Left forelimb (tissue), 1 donor: Measurements from ENCODE around the gene DAZAP1.

Experiments used
- DNase-seq: peaks from one replicate; pipeline ENCODE4 v3.0.0-alpha.2; 2018; ENCODE audit warnings: low spot score

DAZAP1 gene

DNA sequence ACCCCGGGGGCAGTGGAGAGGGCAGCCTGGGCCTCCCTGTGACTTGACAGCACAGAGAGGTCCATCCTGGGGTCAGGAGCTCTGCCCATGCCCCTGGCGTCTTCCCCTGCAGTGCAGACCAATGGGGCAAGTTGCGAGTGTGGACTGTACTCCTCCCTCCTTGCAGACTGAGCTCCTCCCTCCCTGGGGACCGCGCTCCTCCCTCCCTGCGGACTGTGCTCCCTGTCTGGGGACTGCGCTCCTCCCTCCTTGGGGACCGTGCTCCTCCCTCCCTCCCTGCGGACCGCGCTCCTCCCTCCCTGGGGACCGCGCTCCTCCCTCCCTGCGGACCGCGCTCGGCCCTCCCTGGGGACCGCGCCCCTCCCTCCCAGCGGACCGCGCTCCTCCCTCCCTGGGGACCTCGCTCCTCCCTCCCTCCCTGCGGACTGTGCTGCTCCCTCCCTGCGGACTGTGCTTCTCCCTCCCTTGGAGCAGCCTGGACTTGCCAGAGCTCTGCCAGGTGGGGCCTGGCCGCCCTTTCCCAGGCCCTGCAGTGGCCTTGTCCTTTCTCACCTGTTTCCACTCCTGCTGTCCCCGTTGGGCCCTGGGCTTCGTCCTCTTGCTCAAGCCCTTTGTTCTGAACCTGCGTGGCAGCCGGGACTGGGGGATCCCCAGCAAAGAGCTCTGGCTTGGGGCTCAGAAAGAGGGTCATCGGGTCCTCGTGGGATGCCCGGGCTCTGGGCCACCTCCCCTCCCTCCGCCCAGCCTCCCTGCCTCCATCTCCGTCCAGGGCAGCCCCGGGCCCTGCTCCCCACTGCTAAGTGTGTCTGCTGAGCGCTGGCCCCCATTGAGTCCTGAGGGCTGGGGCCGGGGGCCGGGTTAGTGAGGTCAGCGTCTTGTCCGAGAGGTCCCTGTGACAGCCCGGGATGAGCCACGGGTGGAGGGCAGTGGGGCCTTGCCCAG lies 12.9 kb upstream of the DAZAP1 start:
- DNase-seq, result no peak

DNA sequence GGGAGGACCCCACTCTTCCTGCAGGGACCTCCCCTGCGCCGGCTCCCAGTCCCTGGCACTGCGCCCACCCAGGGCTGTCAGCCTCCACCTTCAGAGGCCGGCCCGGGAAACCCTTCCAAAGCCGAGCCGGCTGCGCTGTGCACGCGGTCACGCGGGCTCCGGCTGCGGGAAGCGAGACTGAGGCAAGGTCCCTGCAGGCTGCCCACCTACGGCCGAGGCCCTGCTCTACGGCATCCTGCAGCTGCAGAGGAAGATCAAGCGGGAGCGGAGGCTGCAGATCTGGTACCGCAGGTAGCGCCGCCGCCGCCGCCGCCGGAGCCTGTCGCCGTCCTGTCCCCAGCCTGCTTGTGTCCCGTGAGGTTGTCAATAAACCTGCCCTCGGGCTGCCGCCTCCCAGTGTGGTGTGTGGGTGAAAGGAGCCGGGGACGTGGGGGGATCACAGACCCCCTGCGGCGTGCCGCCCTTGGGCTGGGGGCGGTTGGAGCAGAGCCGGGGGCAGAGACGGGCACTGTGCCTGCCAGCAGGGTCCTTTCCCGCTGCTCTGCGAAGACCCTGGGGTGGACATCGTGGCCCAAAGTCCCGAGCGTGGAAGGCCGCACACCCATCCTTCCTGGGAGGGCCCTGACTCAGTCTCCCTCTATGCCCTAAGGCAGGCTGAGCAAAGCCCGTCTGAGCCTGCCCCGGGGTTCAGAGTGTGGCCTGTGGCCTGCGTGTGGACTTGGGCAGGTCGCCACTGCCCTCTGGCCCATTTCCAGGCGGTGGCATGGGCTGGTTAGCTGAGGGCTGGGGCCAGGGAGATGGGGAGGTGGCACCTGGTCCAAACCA lies 12.0 kb upstream of the DAZAP1 start:
- no peak for DNase-seq

DNA sequence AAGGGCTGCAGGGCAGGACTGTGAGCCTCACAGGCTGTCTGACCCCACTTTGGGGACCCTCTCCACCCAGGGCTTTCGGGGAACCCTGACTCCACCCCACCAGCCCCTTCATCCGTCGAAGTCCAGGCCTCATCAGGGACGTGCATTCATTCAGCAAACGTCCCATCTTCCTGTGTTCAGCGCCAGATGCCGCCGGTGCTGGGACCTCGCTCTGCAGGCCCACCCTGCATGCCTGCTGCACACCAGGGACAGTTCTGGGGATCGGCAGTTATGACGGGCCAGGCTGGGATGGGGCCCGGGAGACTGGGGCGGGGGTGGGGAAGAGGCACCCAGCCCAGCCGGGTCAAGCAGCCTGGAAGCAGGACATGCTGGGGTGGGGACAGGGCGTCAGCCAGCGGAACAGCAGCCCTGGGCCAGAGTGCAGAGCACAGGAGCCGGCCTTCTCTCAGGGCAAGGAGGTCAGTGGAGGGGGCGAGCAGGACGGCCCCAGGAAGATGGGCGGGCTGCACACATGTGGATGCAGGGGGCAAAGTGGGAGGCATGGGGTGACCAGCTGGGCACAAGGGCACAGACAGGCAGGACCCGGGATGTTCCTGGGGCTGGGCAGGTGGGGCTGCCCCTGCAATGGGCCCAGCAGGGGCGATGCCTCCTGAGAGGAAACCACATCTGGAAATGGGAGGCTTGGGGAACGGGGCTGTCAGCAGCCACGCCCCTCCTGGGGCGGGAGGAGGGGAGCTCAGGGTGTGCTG lies 11.2 kb upstream of the DAZAP1 start:
- DNase-seq, result no peak

DNA sequence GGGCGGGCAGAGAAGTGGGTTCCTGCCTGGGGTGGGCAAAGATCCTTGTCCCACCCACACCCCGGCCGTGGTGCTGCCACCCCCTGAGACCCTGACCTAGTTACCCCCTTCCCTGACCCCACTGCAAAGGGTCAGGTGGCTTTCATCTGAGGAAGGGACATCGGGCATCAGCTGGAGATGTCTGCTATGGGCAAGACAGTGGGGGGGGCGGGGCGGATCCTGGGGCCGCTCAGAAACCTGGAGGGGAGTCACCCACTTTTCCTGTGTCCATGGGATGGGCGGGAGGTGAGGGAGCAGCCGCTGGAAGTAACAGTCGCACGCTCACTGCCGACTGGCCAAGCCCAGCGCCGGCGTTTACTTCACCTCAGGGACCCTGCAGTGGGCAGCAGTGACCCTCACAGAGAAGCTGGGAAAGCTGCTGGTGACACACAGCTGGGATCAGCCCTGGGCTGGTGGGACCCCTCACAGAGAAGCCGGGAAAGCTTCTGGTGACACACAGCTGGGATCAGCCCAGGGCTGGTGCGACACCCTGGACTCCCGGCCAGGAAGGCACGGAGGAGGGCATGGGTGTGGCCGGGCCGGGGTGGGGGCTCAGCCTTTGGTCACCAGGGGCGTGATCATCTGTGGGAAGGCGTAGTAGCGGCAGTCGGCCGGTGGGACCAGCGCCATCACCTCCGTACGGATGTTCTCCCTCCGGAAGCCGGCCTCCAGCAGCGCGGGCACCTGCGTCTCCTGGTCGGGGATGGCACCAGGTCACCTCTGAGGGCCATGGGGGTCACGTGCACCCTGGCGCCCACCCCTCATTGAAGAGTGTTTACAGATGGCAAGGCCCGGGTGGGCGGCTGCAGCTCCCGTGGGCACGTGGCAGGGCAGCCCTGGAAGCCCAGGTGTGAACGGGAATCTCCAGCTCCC lies 10.4 kb upstream of the DAZAP1 start:
- no peak for DNase-seq

DNA sequence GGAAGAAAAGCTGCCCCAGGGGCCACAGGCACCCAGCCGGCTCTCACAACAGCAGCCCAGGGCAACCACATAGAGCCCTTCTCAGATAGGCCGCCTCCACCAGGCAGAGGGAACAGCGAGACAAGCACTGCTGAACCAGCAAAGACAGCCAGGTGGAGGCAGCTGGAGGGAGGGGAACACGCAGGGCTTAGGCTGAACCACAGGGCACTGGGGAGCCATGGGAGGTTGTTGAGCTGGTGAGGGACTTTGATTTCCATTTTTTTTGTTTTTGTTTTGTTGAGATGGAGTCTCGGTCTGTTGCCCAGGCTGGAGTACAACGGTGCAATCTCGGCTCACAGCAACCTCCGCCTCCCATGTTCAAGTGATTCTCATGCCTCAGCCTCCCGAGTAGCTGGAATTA lies 9.5 kb upstream of the DAZAP1 start:
- DNase-seq, result no peak

DNA sequence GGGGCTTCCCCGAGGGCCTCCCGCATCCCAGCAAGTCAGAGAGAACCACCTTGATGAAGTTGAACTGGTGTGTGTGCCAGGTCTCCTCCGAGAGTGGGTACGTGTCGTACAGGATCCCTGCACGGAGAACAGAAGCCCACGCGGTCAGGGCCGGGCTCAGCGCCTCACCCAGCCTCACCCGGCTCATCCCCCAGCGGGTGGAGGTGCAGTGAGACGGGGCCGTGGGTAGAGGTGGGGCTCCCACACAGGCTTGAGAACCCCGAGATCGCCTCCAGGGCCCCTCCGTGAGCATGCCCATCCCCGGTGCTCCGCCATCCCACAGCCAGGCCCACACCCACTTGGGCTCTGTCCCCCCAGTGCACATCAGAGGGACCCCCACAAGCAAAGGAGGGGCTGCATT lies 8.3 kb upstream of the DAZAP1 start:
- DNase-seq, result no peak

DNA sequence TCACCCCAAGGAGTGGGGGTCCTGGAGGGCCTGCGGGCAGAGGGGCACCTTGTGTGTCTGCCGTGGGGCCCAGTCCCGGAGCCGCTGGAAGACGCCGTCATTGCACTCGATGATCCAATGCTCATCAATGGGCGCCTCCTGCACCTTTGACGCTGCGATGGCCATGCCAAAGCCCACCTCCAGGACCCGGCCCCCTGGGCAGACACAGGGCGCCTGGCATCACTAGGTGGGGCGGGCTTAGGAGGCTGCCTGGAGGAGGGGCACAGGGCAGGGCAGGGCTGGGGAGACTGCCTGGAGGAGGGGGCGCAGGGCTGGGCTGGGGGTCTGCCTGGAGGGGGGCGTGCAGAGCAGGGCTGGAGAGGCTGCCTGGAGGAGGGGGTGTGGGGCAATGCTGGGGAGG lies 7.6 kb upstream of the DAZAP1 start:
- DNase-seq, result no peak

DNA sequence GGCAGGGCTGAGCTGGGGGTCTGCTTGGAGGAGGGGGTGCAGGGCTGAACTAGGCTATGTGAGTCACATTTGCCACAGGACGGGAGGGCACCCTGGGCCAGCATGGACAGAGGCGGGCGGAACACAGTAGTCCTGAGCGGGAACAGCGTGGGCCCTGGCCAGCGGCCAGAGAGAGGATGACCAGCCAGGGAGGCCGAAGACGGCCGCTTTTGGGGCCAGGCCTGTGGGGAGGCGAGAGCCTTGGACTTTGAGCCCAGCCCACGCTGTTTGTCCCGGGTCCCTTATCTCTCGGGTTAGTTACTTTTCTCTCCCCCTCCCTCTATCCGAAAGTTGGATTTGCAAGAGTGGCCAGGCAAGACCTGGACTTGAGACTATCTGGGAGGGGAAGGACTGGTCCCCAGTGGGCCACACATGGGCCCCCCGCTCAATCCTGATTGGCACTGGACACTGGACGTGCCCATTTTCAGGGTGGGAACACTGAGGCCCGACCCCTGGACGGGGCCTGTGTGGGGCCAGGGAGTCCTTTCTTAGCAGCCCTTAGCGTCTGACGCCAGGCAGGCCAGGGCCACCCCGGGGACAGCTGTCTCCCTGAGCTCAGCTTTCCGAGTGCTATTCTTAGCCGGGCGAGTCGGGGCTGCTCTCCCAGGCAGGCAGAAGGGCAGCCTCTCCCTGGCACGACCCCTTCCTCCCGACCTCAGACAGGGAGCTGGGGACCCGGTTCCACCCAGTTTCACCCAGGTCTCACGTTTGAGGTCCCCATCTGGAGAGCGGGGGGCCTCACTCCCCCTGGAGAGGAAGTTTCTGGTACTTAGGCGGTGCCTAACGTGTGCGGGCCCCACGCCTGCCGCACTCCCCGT lies 6.9 kb upstream of the DAZAP1 start:
- no peak for DNase-seq

DNA sequence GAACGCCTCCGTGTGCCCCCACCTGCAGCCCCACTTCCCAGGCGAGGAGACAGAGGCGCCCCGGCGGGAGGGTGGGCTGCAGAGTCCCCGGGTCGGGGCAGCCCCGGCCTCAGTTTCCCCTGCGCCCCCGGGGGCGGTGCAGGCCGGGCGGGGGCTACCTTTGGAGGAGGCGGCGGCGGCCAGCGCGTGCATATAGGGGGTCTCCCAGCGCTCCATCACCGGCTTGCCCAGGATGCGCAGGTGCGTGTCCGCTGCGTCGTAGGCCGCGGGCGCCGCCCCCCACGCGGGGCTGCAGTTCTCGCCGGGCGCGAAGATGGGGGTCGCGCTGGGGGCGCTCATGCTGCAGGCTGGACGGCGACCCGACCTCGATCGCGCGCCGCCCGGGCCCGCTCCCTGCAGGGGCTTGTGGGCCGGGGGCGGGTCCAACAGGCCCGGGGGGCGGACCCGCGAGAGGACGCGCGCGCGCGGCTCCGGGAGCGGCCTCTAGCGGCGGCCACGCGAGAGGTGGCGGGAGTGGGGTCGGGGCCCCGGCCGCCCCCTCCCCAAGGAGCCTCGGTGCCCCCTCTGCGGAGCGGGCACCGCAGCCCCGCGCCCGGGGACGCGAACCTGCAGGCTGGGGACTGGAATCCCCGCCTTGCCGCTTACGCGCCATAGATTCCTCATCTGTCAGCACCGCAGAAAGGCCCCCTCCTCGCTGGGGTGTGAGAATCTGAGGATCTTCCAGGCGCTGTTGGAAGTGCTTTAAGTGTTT lies 6.1 kb upstream of the DAZAP1 start, which contains the start of gene GAMT:
GAMT (minus strand) TSS at position 405 of the 751 bp plus-strand sequence; CDS start at position 339, 66 bp downstream.
- DNase-seq, result peak; percentile 81

DNA sequence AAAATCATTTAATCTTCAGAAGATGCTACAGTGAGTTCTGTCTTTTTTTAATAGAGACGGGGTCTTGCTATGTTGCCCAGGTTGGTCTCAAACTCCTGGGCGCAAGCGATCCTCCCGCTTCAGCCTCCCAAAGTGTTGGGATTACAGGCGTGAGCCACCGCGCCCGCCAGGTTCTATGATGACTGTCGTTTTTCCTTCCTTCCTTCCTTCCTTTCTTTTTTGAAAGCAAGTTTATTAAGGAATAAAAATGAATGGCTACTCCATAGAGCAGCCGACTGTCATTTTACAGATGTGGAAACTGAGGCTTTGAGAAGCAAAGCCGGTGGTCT lies 5.5 kb upstream of the DAZAP1 start:
- DNase-seq, result no peak

DNA sequence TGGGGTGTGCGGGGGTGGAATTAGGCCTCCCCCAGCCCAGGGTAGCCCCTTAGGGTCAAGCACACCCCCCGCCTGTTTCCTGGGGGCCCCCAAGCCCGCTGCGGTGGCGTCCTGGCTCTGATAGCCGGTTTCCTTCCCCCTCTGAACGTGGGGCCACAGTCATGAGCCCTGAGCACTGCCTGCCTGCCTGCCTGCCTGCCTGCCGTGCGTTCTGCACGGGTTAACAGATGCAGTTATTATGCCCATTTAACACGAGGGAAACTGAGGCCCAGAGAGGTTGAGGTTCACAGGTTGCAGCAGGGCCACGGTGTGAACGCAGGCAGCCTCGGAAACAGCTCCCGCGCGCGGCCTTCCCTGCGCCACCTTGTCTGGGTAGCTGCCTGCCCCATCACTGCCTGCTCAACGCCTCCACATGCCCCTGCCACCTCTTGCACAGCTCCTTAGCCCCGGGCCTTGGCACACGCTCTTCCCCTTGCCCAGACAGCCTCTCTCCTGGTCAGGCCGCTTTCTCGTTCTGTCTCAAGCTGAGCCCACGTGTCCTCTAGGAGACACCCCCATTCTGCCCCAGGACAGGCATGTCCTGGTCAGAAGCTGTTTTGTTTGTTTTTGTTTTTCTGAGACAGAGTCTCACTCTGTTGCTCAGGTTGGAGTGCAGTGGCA lies 4.8 kb upstream of the DAZAP1 start:
- no peak for DNase-seq

DNA sequence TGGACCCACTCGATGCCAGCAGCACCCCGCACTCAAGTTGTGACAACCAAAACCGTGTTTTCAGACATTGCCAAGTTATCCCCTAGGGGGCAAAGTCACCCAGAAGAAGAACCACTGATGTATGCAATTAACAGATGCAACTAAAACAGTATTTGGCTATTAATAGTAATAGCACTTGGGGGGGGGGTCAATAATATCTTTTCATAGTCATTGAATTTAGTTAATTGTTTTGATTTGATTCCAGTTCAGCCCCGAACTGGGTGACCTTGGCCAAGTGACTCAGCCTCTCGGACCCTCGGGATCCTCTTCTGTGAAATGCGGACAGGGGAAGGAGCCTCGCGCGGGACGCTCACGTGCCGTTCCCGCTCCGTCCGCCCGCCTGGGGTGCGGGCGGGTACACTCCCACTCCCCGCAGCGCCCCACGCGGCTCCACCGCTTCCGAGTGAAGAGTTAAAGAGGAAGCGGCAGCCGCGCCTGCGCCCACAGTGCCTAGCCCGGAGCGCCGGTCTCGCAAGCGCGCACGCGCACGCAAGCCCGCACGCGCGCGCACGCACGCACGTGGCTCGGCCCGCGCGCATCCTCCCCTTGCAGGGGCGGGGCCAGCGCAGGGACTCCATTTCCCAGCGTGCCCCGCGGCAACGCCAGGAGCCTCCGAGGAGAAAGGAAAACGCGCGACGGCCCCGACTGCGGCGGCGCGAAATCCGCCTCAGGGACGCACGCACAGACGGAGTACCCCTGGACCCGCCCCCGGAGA lies 435 bp upstream of the DAZAP1 start:
- DNase-seq, result peak; percentile 100

DNA sequence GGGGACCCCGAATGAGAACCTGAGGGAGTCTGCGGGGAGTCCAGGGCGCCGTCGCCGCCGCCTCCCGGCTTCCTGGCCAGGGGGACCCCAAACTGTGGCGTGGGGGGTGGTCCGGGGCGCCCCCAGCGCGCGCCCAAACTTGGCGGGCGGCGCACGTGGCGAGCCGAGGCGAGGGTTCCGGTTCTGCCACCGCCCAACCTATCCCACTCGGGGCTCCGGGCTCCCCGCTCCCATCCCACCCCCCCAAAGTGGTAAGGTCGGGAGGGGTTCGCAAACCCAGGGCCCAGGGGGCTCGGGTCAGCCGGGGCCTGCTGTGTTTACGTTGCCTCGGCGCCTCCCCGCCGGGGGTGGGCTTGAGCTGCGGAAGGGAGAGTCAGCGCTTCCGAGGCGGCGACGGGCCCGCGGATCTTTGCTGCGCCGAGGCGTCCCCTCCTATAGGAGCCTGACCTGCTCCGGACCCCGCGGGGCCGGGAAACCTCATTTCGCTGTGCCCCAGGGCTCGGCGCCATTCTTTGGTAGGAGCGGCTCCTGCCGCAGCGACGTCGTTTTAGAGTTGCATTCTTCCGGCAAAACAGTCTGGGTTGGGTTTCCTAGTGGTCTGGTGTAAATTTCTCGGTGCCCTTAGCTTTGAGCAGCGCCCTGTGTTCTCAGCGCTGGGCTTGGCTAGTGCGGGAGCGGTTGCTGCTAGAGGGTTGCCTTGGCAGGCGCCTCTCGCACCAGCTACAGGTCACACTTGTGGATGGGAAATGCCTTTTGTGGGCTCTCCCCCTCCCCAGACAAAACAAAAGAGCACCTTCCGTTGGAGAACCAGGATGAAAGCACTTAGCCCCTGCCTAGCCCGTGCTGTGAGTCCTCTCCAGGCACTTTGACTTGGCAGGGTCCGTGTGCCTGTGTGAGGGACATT lies 1.2 kb downstream of the DAZAP1 start:
- no peak for DNase-seq

DNA sequence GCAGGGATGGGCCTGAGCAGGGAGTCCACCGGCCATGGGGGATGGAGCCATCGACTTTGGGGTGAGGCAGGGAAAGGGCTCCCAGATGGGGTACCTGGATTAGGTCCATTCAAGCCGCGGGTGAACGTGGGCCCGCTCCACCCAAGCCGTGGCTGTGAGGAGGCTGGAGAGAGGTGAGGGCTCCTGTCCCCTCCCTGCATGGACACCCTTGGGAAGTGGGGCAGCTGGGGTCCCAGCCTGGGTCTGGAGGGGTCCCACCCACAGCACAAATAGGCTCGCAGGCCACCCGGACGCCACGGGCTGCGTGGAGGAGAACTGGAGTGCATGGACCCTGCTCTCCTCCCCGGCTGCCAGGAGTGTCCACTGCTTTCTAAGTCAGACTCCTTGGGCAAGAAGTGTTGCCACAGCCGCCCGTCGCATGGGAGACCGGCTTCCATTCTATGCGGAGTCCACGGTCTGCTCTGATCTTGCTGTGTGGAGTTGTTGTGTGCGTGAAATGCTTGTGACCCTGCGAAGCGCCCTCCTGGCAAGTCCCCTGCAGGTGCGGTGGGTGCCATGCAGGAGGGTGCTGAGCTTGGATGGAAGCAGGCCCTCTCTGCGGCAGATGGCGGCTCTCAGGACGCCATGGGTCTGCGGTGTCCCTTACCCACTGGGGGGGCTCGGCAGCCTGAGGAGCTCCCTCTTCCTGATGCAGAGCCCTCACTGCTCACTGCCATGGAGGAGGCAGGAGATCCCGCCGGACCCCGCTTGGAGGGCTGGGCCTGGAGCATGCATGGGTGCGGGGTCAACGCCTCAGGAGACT lies 2.0 kb downstream of the DAZAP1 start:
- DNase-seq, result no peak

DNA sequence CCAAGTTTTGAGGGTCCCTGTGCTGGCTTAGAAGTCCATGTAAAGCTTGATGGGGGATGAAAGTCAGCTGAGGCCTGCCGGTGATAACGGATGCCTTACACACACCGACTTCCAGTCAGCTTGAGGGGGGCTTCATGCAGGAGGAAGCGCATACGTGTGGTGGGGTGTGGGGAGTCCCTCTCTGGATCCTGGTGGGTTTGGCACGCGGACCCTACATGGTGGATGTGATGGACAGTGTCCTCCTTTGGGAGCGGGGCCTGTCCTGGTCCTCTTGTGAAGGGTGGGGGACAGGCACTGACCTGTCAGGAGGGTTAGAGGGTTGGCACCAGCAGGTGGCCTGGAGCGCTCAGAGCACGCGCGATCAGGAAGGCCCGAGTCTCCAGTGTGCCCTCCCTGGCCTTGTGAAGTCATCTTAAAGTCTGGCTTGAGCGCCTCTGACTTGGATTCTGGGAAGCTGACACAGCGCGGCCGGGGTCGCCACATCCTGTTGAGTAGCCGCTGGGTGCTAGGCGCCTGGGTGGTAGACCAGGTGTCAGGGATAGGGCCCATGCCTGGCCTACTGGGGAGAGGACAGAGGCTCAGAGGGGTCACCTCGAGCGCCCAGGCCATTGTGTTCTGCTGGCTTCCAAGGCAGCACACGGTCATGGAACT lies 2.9 kb downstream of the DAZAP1 start:
- DNase-seq, result no peak

DNA sequence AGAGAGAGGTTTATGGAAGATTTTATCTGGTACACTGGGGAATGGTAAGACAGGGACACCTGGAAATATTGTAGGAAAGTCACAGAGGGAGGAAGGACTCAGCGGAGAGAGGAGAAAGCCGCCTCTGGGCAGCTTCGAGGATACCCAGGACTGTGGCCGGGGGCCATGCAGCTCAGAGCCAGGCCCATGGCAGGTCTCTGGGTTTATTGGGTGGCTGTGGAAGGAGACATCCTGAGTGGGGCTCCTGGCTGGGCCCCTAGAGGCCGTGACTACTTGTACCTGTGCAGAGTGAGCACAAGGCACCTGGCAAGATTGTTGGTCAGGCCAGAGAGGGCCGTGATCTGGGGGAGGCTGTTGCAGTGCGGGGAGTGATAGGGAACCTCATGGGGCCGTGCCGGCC lies 3.4 kb downstream of the DAZAP1 start:
- no peak for DNase-seq
